Ramos (cell line): ENCODE data around the gene HS2ST1.
"Not testable (repeated sequence)": the region's sequence is repeated elsewhere in the genome, so short reads cannot be mapped to it uniquely, and the experiment has no call there.

Experiments used
- in situ Hi-C: fragments of 300-500 bp; cut with MboI; formaldehyde crosslinking; loops from one replicate; pipeline ENCODE4 v1.14.3; 2022; ENCODE audit warnings: low sequenced_read_pairs; ENCODE audit not compliant: unreplicated experiment

The HS2ST1 gene

GRCh38 chr1:86924324-86924960 lies 10.0 kb downstream of the HS2ST1 start:
- in situ Hi-C loops, result loop anchor here (10.0 kb wide), 1 partner anchor 120 kb away; no protein-coding TSS in a partner anchor

GRCh38 chr1:86925742-86926141 lies 11.3 kb downstream of the HS2ST1 start:
- in situ Hi-C loops, result loop anchor here (10.0 kb wide), 1 partner anchor 119 kb away; no protein-coding TSS in a partner anchor

- in situ Hi-C loops, result loop anchor here (10.0 kb wide), 1 partner anchor 118 kb away; no protein-coding TSS in a partner anchor
Measured at GRCh38 chr1:86926883-86927282, 12.4 kb downstream of the HS2ST1 start.

- in situ Hi-C loops, result loop anchor here (10.0 kb wide), 1 partner anchor 116 kb away; no protein-coding TSS in a partner anchor
Measured at GRCh38 chr1:86928819-86929218, 14.4 kb downstream of the HS2ST1 start.

- in situ Hi-C loops, result no loop called here
Measured at GRCh38 chr1:86933051-86933450, 18.6 kb downstream of the HS2ST1 start.

GRCh38 chr1:86933562-86934377 lies 19.3 kb downstream of the HS2ST1 start:
- in situ Hi-C loops, result no loop called here

- in situ Hi-C loops, result no loop called here
Measured at GRCh38 chr1:86938450-86938849, 24.0 kb downstream of the HS2ST1 start.

- in situ Hi-C loops, result no loop called here
Measured at GRCh38 chr1:86938855-86939254, 24.4 kb downstream of the HS2ST1 start.

GRCh38 chr1:86939406-86939805 lies 25.0 kb downstream of the HS2ST1 start:
- in situ Hi-C loops, result no loop called here

GRCh38 chr1:86940599-86940998 lies 26.2 kb downstream of the HS2ST1 start:
- in situ Hi-C loops, result no loop called here

GRCh38 chr1:86942042-86942441 lies 27.6 kb downstream of the HS2ST1 start:
- in situ Hi-C loops, result no loop called here

GRCh38 chr1:86942743-86943142 lies 28.3 kb downstream of the HS2ST1 start:
- in situ Hi-C loops, result no loop called here

- in situ Hi-C loops, result no loop called here
Measured at GRCh38 chr1:86948212-86948611, 33.8 kb downstream of the HS2ST1 start.

- in situ Hi-C loops, result no loop called here
Measured at GRCh38 chr1:86950712-86951419, 36.4 kb downstream of the HS2ST1 start.

GRCh38 chr1:86951430-86951829 lies 37.0 kb downstream of the HS2ST1 start:
- in situ Hi-C loops, result no loop called here

GRCh38 chr1:86953167-86953566 lies 38.7 kb downstream of the HS2ST1 start:
- in situ Hi-C loops, result no loop called here

- in situ Hi-C loops, result no loop called here
Measured at GRCh38 chr1:86955678-86956077, 41.2 kb downstream of the HS2ST1 start.

GRCh38 chr1:86956221-86956620 lies 41.8 kb downstream of the HS2ST1 start:
- in situ Hi-C loops, result no loop called here

- in situ Hi-C loops, result no loop called here
Measured at GRCh38 chr1:86957221-86957620, 42.8 kb downstream of the HS2ST1 start.

GRCh38 chr1:86960548-86960947 lies 46.1 kb downstream of the HS2ST1 start:
- in situ Hi-C loops, result no loop called here

GRCh38 chr1:86963841-86964240 lies 49.4 kb downstream of the HS2ST1 start:
- in situ Hi-C loops, result not testable (repeated sequence)
